Measurements from ENCODE around the gene ZNF408.

- TF ChIP-seq, protein P1, sequence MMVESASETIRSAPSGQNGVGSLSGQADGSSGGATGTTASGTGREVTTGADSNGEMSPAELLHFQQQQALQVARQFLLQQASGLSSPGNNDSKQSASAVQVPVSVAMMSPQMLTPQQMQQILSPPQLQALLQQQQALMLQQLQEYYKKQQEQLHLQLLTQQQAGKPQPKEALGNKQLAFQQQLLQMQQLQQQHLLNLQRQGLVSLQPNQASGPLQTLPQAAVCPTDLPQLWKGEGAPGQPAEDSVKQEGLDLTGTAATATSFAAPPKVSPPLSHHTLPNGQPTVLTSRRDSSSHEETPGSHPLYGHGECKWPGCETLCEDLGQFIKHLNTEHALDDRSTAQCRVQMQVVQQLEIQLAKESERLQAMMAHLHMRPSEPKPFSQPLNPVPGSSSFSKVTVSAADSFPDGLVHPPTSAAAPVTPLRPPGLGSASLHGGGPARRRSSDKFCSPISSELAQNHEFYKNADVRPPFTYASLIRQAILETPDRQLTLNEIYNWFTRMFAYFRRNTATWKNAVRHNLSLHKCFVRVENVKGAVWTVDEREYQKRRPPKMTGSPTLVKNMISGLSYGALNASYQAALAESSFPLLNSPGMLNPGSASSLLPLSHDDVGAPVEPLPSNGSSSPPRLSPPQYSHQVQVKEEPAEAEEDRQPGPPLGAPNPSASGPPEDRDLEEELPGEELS (CRISPR knock-in tag; IDR thresholded peaks at IDR 0.05), result no peak
- TF ChIP-seq CTCF (IDR thresholded peaks at IDR 0.05) (no peak), CBFB (CRISPR knock-in tag; IDR thresholded peaks at IDR 0.05; ENCODE audit: low read depth) (no peak), NR1H2 (CRISPR knock-in tag; IDR thresholded peaks at IDR 0.05) (no peak), ETV6 (CRISPR knock-in tag; IDR thresholded peaks at IDR 0.05) (no peak), ELF4 (CRISPR knock-in tag; IDR thresholded peaks at IDR 0.05; ENCODE audit: low read depth) (no peak), ARID4B (CRISPR knock-in tag; IDR thresholded peaks at IDR 0.05; ENCODE audit: borderline replicate concordance) (no peak), IRF2 (CRISPR knock-in tag; IDR thresholded peaks at IDR 0.05; ENCODE audit: borderline replicate concordance, low read depth) (no peak)
- TF ChIP-seq, protein P2, sequence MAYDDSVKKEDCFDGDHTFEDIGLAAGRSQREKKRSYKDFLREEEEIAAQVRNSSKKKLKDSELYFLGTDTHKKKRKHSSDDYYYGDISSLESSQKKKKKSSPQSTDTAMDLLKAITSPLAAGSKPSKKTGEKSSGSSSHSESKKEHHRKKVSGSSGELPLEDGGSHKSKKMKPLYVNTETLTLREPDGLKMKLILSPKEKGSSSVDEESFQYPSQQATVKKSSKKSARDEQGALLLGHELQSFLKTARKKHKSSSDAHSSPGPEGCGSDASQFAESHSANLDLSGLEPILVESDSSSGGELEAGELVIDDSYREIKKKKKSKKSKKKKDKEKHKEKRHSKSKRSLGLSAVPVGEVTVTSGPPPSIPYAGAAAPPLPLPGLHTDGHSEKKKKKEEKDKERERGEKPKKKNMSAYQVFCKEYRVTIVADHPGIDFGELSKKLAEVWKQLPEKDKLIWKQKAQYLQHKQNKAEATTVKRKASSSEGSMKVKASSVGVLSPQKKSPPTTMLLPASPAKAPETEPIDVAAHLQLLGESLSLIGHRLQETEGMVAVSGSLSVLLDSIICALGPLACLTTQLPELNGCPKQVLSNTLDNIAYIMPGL (CRISPR knock-in tag; IDR thresholded peaks at IDR 0.05), result no peak
- TF ChIP-seq, protein P3, sequence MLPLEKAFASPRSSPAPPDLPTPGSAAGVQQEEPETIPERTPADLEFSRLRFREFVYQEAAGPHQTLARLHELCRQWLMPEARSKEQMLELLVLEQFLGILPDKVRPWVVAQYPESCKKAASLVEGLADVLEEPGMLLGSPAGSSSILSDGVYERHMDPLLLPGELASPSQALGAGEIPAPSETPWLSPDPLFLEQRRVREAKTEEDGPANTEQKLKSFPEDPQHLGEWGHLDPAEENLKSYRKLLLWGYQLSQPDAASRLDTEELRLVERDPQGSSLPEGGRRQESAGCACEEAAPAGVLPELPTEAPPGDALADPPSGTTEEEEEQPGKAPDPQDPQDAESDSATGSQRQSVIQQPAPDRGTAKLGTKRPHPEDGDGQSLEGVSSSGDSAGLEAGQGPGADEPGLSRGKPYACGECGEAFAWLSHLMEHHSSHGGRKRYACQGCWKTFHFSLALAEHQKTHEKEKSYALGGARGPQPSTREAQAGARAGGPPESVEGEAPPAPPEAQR (CRISPR knock-in tag; IDR thresholded peaks at IDR 0.05), result no peak
- TF ChIP-seq, protein P4, sequence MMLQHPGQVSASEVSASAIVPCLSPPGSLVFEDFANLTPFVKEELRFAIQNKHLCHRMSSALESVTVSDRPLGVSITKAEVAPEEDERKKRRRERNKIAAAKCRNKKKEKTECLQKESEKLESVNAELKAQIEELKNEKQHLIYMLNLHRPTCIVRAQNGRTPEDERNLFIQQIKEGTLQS (CRISPR knock-in tag; conservative IDR thresholded peaks at IDR 0.05), result no peak
Observed at GRCh38 chr11:46690702-46691101, 10.1 kb upstream of the ZNF408 start.
